ENCODE data around the gene THSD4.

The THSD4 gene

DNA sequence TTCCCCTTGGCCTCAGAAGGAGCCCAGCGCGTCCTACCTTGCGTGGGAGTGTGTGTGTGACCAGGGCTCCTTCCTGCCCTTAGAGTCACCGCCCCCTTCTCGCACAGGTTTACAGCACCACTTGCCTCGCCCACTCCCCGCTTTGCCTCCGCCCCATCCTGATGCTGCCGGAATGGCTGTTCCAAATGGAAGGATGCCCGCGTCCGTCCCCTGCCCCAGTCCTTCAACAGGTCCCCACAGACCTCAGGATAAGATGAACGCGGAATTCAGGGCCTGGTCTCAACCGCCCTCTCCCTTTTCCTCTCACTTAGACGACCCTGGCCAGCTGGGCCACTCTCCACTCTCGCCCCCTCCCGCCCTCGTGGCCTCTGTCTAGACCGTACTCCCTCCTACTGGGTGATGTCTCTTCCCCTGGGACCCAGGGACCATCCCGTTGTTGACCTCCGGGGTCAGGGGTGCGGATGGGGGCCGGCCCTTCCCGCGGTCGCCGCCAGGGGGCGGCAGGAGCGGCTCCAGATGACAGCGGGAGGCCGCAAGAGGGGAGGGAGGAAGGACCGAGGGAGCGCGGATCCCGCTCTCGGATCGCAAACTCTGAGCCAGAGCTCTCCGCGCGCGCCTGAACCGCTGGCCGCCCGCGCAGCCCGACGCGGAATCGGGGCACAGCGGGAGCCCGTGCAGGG is at the start of gene THSD4:
Gene THSD4 (plus strand): TSS at position 585 of the 680 bp plus-strand sequence.
- ATAC-seq (peak; percentile 72), DNase-seq (peak; percentile 76)

DNA sequence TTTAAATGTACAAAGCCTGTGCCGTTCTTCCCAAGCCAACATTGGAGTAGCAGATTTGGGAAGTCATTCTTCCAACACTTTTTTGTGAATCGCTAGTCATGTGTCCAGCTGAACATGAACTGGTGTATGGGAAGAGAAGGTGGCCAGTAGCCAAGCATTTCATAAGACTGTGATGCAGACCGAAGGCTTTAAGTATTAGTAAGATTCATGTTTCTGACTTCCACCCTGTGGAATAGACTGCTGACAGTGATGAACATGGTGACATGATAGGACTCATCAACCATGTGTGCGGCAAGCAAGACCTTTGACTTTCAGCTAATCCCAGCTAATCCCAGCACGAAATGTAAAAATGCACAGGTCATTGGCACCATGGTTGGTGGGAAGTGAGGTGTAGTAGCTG is 48.3 kb upstream of the THSD4 start:
- DNase-seq (no peak), ATAC-seq (no peak)

DNA sequence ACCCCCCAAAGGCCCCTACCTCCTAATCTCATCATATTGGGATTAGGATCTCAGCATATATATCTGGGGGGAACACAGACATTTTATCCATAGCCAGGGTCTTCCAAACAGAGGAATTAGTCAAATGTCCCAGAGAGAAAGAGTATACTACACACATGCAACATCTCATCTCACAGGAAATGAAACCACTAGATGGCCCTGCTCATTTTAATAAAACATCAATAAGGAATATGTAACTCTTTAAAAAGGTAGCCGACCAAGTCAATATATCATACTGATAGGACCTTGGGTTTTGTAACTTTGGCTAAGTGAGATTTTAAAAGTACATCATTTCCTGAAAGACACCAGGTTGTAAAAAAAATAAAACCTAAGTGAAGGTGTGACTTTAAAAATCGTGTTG is 45.6 kb upstream of the THSD4 start:
- DNase-seq (no peak), ATAC-seq (no peak)

DNA sequence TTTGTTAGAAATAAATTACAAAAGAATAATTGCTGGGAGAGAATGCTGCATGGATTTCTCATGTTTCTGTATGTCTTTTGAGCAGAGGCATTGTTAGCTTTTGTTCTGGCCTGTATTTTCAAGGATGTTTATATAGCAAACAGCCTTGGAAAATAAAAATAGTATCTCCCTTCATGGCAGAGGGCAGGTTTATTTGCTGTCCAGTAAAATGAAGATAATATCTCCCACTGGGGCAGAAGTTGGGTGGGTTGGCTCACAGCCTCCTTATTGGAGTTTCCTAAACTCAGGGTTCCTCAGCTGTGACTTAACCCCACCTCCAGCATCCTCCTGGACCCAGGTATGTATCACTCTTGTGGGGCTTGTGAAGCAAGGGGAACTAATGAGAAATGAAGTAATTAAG is 43.7 kb upstream of the THSD4 start:
- no peak for DNase-seq
- ATAC-seq = no peak

DNA sequence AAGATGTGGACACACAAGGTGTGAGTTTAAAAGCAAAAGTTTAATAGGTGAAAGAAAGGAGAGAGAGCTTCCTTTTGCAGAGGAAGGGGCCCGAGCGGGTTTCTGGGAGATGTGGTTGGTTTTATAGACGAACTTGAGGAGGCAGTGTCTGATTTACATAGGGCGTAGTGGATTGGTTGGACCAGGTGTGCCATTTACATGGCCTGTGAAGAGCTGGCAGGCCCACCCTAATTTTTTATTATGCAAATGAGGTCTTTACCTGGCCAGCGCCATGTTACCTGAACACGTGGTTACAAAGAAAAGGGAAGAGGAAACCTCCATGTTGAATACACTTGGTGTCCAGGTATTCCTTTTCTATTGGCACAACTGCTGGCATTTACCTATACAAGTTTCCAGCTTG is 42.8 kb upstream of the THSD4 start:
- no peak for ATAC-seq
- DNase-seq = no peak

DNA sequence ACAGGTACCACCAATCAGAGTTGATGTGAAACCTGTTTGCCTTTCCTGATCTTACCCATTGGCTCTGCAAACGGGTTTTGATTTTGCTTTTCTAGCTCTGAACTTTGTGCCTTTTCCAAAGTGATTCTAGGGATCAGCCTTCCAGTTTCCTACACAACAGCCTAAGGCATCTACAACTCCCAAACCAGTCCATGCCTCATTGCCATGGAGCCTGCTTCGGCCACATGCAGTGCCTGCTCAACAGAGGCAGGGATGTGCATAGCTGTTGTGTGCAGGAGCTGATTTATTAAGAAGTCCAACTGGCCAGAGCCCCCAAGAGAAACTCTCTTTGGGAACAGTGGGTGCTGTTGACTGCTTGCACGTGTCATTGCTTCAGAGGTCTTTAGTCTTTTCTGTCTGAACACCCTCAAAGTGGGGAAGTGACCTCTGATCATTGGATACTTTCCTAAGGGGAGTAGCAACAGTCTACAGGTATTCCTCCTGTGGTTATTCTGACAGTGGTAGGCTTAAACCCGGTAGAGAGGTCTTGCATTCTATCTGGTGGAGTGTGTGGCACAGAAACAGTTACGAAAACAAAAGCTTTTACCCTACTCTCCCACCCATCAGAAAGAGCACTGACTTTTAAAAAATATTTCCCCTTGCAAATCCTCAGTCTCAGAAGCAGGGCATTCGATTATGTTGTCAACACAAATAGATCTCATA is 36.6 kb upstream of the THSD4 start:
- DNase-seq (no peak), ATAC-seq (no peak)

DNA sequence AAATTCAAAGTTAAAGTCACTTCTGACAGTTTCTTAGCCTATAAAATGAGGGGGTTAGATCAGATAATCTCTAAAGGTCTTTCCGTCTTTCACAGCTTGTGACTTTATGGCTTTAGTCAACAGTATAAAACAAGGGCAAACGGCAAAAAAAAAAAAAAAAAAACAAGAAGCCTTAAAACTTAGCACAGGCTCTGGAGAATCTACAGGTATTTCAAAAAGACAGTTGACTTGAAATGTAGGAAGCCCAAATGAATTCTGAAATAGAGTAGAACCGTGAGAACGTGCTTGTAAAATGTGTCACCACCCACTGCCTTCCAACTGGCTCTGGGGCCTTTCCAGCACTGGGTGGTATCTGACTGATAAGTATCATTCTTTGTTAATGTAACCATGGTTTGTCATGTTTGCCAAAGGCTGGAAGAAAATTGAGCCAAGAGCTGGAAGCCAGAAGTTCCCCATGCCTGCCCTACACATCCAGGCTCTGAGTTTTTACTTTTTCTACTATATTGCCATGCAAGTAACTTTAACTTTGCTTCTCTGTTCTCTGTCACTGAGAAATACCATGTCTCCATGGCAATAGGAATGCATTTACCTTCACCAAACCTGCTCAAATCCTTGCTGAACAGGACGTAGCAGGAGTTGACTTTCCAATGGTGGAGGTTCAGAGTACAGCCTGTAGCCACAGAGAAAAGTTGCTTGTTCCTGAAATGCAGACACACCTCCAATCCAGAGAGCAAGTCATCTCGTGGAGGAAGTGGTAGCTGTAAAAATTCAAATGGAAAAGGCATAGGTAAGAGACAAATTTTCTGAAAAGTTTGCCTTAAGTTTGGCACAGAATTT is 35.8 kb upstream of the THSD4 start:
- no peak for DNase-seq
- ATAC-seq = no peak

DNA sequence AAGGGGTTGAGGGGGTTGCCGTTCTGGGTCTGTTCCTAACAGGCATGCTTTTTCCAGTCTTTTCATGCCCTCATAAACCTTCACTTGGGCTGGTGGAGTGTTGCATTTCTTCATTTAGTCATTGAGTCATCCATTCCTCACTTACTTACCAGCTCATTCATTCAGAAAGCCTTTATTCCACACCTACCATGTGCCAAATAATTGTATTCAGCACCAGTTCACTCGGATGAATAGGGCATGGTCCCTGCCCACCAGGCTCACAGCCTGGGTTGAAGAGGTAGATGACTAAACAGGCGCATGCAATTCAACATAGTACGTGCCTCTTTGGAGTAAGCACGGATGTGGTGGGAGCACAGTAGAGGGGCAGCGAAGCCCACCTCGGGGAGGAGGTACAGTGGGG is 35.1 kb upstream of the THSD4 start:
- no peak for ATAC-seq
- DNase-seq = no peak

DNA sequence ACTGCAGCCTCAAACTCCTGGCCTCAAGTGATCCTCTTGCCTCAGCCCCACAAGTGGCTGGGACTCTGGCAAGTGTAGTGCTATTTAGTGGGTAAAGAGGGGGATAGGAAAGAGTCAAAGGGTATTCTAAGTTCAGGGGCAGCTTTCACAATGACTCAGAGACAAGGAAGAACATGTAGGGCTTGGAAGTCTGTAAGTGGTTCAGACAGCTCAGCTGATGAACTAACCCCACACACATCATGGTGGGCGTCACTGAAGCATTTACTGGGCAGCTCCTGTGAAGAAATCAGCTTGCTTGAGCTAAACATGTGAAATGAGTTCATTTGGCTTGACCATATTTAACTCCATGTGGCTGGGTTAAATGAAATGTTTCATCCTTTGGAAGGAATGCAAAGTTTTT is 34.6 kb upstream of the THSD4 start:
- DNase-seq (no peak), ATAC-seq (no peak)

DNA sequence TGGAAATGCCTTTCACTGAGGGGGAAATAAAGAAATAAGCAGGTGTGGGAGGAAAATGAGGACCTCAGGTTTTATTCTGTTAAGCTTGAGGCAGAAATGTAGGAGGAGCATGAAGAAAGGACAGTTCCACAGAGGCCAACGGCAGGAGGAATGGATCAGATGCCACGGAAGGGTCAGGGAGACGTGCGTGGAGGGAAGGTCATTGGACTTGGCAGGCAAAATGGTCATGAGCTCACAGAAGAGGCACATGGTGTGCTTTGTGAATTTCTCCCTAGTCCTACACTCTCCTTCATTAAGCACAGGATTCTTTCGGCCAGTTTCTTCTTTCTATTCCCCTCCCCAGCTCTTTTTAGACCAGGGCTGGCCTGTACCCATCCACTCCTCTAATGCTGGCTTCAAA is 32.5 kb upstream of the THSD4 start:
- ATAC-seq (no peak), DNase-seq (no peak)

DNA sequence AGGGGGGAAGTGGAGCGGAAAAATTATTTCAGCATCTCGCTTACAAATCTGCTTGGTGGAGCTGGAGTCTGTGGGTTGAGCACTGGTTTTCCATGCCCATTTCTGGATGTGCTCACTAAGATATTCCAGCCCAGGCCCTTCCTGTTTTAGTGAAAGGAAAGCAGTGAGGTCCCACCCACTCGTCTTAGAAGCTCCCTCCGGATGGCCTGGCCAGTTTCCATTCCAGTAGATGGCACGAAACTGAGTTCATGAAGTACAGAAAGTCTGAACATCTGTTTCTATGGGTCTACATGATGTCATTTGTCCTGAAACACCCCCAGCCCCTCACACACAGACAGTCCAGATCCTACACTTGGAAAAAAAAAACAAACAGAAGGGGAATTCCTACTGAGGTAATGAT is 31.9 kb upstream of the THSD4 start:
- ATAC-seq = no peak
- no peak for DNase-seq

DNA sequence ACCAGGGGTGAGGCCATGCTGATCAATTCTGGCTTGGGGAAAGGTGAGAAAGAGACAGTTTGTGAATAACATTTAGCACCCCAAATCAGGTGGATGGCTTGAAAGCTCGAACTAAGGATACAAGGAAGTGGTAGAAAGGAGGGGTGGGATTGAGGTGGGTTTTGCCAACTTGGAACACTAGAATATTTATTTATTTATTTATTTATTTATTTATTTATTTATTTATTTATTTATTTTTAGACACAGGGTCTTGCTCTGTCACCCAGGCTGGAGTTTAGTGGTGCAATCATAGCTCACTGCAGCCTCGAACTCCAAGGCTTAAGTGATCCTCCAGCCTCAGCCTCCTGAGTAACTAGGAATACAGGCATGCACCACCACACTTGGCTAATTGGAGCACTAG is 31.0 kb upstream of the THSD4 start:
- ATAC-seq = no peak
- DNase-seq = no peak

DNA sequence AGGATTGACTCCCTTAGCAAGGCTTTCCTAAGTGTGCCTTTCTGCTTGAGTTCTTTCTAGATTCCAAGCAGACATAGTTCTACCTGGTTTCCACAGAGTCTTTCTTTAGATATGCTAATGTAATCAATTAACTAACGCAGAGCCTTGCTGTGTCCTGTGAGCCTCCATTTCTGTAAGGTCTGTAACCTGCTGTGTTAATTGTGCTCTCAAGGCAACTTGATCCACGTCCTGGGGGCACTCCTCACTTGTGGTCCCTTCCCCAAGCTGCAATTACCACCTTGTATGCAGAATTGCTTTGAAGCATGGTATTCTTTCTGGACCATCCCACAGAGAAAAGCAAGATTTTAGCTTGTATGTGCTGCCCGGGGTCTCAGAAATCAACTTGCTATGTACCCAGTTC is 29.5 kb upstream of the THSD4 start:
- no peak for DNase-seq

DNA sequence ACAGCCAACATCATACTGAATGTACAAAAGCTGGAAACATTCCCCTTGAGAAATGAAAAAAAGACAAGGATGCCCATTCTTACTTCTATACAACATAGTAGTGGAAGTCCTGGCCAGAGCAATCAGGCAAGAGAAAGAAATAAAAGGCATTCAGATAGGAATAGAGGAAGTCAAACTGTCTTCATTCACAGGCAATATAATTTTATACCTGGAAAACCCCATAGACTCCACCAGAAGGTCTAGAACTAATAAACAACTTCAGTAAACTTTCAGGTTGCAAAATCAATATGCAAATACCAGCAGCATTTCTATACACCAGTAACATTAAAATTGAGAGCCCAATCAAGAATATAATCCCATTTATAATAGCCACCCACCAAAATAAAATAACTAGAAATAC is 27.1 kb upstream of the THSD4 start:
- DNase-seq (no peak), ATAC-seq (no peak)

More for the DNA sequence above, 29.5 kb upstream of the THSD4 start:
- ATAC-seq = no peak

DNA sequence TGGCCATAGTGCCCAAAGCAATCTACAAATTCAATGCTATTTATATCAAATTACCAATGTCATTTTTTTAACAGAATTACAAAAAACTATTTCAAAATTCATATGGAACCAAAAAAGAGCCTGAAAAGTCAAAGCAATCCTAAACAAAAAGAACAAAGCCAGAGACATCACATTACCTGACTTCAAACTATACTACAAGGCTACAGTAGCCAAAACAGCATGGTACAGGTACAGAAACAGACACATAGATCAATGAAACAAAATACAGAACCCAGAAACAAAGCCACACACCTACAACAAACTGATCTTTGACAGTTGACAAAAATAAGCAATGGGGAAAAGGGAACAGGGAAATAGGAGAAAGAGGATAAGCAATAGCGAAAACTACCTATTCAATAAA is 26.6 kb upstream of the THSD4 start:
- no peak for ATAC-seq

DNA sequence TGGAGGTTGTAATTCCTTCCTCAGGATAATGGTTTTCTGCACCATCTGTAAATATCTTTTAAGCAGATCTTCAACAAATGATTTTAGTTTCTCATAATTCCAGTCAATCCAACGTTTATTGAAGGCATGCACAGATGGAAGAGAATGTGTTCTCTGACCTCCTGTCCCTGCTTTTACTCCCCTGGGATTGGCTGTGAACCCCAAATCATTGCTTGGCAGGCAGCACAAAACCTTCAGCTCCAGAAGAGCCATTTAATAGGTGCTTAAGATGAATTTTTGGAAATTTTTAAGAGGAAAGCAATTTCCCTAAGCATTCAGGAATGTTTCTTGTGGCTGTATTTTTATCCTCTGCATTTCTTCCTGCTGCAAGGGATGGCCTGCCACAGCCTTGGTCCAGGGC is 25.5 kb upstream of the THSD4 start:
- DNase-seq (no peak), ATAC-seq (no peak)

More for the DNA sequence above, 26.6 kb upstream of the THSD4 start:
- no peak for DNase-seq

DNA sequence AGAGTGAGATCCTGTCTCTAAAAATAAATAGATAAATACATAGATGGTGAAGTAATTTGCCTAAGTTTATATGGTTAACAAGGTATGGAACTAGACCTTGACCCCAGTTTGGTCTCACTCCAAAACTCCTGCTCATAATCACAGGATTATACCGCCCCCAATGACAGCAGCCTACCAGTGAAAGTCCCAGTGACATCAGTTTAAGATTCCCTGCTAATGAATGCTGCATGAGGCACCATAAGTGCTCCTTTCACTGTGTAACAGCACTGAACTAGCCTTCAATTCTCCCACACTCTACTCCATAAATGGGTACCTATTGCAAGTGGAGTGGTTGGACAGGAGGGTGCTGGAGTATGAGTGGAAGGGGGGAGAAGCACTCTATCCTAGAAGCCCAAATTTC is 23.7 kb upstream of the THSD4 start:
- DNase-seq (no peak), ATAC-seq (no peak)

DNA sequence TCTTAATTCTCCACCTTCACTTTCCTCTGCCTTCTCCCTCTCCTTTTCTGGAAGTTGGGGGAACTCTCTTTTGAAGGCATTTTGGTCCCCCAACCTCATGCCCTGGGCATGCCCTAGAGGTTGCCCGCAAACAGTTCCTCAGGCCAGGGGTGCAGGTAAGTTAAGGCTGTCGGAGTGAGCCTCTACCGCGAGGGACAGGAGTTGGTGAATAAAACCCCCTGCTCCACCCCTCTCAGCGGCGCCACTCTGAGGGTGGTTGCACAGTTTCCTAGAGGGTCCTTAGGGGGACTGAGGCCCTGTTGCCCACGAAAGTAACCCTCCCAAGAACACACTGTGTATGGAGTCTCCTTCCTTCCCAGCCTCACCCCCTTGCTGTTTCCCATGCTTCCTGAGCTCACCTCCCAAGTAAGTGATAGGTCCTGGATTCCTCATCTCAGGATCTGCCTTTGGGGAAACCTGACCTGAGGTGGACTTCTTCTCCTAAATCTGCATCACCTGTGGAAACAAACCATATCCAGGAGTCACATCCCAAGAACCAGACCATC is 23.1 kb upstream of the THSD4 start:
- no peak for DNase-seq
- ATAC-seq = no peak

DNA sequence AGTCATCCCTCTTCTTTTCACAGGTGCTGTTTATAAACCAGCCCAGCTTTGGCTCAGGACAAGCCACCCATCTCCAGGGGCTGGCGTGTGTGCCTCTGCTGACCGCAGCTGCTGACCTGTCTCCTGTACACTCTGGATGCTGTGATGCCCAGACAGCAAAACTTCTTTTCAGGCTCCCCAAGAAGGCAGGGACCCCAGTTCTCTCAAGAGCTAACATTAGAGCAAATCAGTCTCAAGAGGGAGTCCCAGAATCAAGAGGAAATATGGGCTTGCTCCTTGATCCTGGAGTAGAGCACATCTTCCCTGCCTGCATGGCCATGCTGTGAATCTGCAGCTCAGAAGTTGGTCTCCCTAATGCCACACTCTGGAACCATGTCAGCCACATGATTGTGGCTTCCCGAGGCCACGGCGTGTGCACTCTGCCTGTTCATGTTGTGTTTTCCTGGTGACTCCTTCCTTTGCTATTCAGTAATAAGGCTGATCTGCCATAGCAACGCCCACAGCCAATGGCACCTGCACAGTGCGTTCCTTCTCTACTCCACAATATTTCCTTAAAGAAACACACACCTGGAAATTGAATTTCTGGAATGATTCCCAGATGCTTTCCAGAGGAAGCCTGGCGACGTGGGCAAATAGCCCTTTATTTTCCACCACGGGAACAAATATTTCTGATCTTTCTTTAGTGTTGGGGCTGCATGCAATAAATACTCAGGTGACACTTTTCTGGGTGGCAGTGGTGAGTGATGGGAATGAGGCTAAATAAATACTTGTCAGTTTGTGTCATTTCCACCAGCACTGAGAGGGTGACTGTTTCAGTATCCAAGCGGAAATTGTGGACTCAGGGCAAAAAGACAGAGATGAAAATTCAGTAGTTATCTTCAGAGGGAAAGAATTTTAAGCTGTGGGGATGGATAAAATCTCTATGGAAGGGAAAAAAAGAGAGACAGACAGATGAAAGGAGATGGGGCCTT is 21.9 kb upstream of the THSD4 start:
- ATAC-seq (no peak), DNase-seq (no peak)

DNA sequence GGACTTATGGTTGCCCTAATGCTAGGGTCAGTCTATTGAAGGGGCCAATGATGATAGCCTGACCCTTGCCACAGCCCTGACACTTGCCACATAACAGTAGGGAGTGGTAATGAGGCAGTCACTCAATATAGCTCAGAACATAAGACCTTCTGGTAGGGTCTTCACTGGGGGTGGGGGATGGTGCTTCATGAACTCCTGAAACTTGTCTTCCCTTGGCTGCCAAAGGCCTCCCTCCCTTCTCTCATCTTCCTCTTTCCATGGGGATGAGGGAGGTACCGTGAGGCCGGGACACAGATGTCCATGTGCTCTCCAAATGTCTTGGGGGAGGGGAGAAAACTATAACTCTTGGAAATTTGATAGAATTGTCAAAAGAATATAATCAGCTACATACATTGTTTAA is 21.1 kb upstream of the THSD4 start:
- ATAC-seq = no peak
- no peak for DNase-seq

DNA sequence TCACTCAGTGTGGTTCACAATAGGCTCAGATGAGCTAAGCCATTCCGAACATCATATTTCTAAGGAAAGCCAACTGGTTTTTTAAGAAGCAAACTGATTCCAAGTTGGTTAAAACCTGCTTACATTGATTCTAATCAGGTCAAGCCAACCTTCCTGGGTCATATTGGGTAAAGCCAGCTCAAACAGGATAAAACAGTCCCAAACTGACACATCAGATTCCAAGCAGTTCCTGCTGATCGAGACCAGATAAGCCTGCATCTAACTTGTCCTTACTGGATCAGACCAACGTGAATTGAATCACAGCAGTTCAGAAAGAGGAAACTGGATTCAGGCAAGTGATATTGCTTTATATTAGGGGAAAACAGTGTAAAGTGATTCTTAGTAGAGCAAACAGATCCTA is 18.6 kb upstream of the THSD4 start:
- DNase-seq (no peak), ATAC-seq (no peak)

DNA sequence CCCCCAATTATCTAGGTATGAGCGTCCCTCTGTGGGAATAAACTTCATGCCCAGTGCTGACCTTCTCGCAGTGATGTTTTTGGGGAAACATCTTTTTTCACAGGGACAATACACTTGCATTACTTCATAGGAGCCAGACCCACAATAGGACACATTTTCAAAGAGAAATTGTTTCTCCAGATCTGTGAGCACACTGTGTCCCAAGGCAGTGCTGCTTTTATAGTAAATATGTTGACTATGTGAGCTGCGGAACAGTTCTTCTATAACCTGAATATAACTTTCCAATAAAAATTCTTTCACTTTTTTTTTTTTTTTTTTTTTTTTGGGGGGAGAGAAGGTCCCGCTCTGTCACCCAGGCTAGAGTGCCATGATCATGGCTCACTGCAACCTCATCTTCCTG is 17.4 kb upstream of the THSD4 start:
- ATAC-seq (no peak), DNase-seq (no peak)
